GM06990 (cell line): ENCODE data around the gene HIVEP3.

ENCODE experiments used
- DNase-seq: peaks from one replicate; pipeline ENCODE4 v3.0.0-alpha.2; 2011; ENCODE audit not compliant: insufficient read length; ENCODE audit errors: extremely low read depth
- H3K27me3 ChIP-seq: replicated peaks from 2 replicates; pipeline ENCODE4 v1.6.0; 2011; ENCODE audit warnings: low read length; ENCODE audit not compliant: control insufficient read depth, insufficient read depth
- H3K36me3 ChIP-seq: 2 replicates; pipeline ENCODE4 v1.5.1; 2011; ENCODE audit warnings: low read length; ENCODE audit not compliant: control insufficient read depth, insufficient read depth
- H3K4me3 ChIP-seq: replicated peaks from 2 replicates; pipeline ENCODE4 v1.5.1; 2011; ENCODE audit warnings: low read depth, mild to moderate bottlenecking, control low read depth, low read length
- TF ChIP-seq, protein P1 (sequence below): IDR thresholded peaks from 2 replicates; pipeline ENCODE4 v1.5.1; 2011; ENCODE audit warnings: low read length, control low read depth, mild to moderate bottlenecking, inconsistent platforms; ENCODE audit not compliant: insufficient read depth, poor library complexity, severe bottlenecking

The HIVEP3 gene

DNA sequence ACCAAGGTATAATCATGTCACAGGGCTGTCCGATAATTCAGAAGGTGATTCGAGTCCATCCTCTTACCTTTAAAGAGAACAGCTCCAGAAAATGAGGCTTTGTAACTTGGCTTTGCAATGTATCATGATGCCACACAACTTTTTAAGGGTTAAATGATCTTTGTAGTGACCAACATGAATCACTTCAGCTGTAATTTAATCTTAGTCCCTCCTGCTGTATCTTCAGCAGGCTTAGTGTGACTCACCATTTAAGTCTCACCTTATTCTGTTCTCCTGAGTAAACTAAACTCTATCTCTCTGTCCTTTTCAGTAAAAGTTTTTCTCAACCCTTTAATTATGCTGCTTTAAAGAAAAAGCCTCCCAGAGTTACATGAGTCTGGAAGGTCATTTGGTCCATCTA, 1.9 kb upstream of the HIVEP3 start:
- Histone ChIP-seq H3K36me3 (no peaks in the 10 kb centered on the region), H3K27me3 (no peaks in the 10 kb centered on the region), H3K4me3 (no peak overlapping the region)
- TF ChIP-seq, protein P1, sequence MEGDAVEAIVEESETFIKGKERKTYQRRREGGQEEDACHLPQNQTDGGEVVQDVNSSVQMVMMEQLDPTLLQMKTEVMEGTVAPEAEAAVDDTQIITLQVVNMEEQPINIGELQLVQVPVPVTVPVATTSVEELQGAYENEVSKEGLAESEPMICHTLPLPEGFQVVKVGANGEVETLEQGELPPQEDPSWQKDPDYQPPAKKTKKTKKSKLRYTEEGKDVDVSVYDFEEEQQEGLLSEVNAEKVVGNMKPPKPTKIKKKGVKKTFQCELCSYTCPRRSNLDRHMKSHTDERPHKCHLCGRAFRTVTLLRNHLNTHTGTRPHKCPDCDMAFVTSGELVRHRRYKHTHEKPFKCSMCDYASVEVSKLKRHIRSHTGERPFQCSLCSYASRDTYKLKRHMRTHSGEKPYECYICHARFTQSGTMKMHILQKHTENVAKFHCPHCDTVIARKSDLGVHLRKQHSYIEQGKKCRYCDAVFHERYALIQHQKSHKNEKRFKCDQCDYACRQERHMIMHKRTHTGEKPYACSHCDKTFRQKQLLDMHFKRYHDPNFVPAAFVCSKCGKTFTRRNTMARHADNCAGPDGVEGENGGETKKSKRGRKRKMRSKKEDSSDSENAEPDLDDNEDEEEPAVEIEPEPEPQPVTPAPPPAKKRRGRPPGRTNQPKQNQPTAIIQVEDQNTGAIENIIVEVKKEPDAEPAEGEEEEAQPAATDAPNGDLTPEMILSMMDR = no peak
- no peak for DNase-seq

DNA sequence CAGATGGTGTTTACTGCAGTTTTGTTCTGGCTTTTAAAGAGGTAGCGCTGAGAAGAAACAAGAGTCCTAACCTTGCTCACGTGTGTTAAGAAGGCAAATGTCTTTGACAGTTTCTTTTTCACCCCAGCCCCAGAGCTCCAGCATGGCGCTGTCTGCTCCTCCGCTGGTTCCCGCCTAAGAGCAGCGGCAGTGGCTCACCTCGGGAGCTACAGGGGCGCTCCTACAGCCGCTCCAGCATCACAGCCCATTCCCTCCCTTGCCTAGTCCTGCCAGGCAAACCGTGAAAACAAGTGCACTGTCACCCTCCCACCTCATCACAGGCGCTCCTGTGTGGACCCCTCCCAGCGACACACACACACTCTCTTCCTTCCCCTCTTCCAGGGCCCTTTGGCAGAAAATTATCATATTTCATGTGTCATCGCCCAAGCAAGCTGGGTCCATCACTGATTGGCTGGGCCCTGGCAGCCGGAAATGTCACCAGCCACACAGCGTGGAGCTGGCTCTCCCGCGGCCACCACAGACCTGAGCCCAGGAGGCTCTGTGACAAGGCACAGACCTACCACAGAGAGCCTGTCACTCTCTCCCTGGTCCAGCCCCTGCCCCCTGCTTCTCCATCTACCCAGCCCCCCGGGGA, 1.2 kb upstream of the HIVEP3 start:
- TF ChIP-seq, protein P1 = no peak
- Histone ChIP-seq H3K36me3 (no peaks in the 10 kb centered on the region), H3K27me3 (no peaks in the 10 kb centered on the region), H3K4me3 (peak overlapping the region; percentile 64)
- peak; percentile 61 for DNase-seq

DNA sequence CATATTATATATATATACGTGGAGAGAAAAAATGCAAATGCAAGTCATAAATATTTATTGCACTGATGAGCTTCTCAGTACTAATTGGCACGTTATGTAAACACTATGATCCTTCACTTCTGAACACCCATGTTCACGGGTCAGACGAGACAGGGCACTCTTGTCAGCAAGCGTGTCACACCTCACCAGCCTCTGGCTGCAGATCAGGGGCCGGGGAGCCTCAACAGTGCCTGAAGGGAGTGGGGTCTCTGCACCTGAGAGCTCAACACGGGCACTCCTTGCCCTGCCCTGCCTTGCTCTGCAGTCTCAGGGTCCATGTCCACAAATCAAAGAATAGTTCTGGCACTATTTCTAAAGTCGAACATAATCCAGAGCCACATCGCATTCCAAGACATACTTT, 409 bp upstream of the HIVEP3 start:
- Histone ChIP-seq H3K36me3 (no peaks in the 10 kb centered on the region), H3K27me3 (no peaks in the 10 kb centered on the region), H3K4me3 (peak overlapping the region; percentile 64)
- no peak for DNase-seq
- TF ChIP-seq, protein P1 = no peak

DNA sequence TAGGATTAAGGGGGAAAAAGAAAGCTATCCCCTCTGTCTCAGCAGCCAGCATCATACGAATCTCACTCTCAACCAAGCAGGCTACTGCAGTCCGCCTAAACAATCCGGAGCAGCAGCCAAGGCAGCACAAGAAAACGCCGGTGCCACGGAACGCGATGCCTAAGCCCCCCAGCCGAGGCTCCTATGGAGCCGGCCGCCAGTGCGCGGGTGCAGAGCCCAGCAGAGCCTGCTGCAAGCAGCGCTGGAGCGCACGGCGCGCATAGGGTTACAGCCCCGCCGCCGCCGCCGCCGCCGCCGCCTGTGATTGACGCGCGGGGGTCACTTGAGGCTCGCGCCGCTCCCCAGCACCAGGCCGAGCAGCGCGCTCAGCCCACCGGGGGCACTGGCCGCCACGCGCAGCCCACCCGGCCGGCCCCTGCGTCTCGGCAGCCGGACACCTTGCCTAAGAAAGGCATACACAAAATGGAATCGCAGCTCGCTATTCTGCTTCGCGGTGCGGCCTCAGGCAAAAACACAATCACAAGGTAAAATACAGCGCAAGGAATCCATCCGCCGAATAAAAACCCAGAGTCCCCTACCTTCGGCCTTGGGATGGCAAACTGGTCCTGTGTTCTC, 780 bp downstream of the HIVEP3 start:
- Histone ChIP-seq H3K36me3 (no peaks in the 10 kb centered on the region), H3K4me3 (peak overlapping the region; percentile 54), H3K27me3 (no peaks in the 10 kb centered on the region)
- DNase-seq = peak; percentile 37
- TF ChIP-seq, protein P1 = no peak

DNA sequence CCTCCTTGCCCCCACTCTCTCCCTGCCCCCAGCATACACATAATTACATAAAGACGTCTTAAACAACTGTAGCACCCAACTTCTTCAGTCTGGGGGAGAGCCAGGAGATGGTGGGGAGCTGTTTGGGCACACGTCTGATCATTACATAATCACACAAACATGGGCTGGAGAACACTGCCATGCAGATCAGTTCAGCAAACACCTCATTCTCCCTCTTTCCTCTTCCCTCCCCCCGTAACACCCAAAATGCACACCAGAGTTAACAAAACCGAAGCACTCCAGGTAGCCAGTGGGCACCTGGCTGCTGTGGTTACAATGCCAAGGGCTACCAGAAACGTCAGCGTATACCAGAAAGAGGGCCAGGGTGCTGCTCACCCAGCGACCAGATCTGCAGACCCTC, 1.6 kb downstream of the HIVEP3 start:
- H3K27me3 ChIP-seq = no peaks in the 10 kb centered on the region
- no peaks in the 10 kb centered on the region for H3K36me3 ChIP-seq
- no peak overlapping the region for H3K4me3 ChIP-seq
- TF ChIP-seq, protein P1 = no peak
- no peak for DNase-seq
